HG02943 (cell line): Measurements from ENCODE around the gene PNMT.
"Not testable (repeated sequence)": the region's sequence is repeated elsewhere in the genome, so short reads cannot be mapped to it uniquely, and the experiment has no call there.

Experiments used
- ATAC-seq: cut with Tn5 transposase; IDR thresholded peaks from one replicate; pipeline ENCODE4 v1.9.1; 2021; ENCODE audit warnings: mild to moderate bottlenecking, low read depth, moderate library complexity; ENCODE audit not compliant: unreplicated experiment

PNMT gene

DNA sequence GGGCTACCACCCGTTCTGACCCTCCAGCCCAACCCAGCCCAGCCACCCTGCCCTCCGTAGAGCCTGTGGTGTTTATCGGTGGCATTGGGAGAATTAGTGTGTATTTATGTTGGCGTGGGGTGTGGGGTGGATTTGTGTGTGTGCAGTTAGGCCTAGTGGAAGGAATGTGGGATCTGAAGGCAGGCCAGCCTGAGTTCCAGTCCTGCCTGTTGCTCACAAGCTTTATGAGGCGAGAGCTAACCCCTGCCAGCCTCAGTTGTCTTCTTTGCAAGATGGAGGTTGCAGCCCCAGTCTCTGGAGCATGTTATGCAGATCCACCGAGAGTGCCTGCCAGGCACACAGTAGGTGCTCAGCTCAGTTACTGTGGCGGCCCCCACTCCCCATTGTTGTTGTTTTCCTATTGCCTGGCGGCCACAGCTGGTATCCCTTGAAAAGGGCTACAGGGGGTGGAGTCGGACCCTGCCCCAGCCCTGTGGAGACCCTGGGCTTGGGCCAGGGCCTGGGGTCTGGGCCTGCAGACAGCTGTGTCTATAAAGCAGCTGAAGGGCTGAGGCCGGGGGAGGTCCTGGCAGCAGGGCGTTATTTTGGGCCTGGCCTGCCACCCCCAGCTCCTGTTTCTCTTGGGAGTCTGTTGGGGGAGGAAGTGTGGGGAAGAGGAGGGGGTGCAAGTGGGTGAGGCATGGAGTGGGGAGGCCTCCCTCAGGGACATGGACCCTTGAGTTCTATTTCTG lies 36.7 kb downstream of the PNMT start:
- no peak for ATAC-seq

DNA sequence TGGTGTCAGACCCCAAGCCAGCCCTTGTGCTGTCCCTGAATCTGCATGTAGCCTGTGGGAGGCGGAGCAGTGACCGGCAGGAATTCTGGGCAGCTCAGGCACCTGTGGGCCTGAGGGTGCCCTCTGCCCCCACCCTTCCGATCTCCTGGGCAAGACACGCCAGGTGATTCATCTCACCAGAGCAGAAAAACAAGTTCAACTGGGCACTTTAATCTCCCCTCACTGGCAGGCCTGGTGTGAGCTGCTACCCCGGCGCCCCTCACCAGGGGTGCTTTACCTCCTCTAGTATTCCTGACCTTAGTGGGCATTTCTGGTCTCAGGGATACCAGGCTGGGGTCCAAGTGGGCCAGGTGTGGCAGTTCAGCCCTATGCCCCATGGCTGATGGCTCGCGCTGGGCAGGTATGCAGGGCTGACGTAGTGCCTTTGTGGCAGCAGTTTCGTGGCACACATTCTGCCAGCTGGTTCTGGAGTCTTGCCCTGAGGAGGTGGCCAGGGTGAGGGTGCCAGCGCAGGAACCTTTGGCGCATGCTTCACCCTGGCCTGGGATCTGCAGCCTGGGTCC lies 37.6 kb downstream of the PNMT start:
- ATAC-seq = no peak

DNA sequence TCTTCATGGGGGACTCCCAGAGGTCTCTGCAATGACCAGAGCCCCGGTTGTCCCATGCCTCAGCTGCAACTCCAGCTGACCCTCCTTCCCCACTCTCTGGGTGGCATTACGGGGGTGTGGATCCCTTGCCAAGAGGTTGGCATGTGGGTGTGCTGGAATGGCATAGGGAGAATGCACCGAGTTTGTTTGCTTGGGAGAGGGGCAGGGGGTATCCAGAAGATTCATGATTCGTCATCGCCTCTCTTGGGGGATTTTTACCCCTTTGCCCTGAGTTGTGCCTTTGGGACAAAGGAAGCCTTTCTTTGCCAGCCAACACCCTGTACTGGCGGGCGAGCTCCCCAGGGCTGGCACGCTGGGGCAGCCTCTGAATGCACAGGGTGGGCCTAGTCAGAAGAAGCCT lies 38.1 kb downstream of the PNMT start:
- no peak for ATAC-seq

DNA sequence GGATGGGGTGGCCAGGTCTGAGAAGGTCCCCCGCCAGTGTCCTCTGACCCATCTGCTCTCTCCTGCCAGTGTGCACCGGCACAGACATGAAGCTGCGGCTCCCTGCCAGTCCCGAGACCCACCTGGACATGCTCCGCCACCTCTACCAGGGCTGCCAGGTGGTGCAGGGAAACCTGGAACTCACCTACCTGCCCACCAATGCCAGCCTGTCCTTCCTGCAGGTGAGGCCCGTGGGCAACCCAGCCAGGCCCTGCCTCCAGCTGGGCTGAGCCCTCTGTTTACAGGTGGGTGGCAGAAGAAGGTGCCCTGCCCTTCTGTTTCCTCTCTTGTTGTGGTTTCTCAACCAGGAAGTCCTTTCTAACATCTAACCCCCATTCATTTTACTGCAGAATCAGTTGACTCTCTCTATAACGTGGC lies 38.7 kb downstream of the PNMT start:
- ATAC-seq = no peak

DNA sequence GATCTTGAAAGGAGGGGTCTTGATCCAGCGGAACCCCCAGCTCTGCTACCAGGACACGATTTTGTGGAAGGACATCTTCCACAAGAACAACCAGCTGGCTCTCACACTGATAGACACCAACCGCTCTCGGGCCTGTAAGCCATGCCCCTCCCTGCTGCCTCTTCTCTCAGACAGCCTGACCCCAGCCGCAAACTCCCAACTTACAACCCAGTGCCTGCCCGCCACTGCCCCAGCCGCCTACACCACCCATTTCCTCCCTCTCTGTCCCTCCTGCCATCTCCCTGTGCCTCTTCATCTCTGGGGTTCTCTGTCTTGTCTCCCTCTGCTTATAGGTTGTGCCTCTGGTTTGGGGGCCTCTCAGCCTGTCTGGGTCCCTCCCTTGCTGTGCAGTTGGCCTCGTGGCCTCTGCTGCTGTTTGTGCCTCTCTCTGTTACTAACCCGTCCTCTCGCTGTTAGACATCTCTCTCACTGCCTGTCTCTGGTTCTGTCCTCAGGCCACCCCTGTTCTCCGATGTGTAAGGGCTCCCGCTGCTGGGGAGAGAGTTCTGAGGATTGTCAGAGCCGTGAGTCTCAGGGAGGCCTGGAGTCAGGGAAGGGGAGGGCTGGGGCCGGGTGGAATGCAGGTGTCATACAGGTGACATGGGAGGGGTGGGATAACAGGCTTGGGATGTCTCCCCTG lies 41.2 kb downstream of the PNMT start:
- no peak for ATAC-seq

DNA sequence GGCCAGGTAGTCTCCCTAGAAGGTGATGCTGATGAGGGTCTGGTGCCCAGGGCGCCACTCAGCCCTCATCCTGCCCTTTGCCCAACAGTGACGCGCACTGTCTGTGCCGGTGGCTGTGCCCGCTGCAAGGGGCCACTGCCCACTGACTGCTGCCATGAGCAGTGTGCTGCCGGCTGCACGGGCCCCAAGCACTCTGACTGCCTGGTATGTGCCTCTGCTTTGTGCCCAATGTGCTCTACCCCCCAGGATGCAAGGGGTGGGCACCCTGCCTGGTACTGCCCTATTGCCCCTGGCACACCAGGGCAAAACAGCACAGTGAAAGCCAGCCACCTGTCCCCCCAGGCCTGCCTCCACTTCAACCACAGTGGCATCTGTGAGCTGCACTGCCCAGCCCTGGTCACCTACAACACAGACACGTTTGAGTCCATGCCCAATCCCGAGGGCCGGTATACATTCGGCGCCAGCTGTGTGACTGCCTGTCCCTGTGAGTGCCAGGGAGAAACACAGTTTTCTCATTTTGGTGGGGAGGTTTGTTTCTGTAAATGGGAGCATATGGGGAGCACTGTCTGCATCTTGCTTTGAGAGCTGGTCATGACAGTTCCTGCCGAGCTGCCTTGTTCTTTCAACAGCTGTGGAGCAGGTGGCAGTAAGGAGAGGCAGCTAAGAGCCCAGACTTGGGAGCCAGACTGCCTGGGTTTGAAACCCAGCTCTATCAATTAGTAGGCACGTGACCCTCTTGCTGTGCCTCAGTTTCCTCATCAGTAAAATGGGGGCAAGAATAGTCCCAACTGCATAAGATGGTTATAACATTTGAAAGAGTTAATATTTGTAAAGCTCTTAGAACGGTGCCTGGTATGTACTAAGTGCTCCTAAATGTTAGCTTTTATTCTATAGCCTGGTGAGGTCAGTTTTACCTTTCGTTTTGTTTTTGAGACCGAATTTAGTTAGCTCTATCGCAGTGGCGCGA lies 42.0 kb downstream of the PNMT start:
- no peak for ATAC-seq

DNA sequence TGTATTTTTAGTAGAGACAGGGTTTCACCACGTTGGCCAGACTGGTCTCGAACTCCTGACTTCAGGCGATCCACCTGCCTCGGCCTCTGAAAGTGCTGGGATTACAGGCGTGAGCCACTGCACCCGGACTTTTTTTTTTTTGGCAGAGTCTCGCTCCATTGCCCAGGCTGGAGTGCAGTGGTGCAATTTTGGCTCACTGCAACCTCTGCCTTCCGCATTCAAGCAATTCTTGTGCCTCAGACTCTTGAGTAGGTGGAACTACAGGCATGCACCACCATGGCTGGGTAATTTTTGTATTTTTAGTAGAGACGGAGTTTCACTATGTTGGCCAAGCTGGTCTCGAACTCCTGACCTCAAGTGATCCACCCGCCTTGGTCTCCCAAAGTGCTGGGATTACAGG lies 42.8 kb downstream of the PNMT start:
- not testable (repeated sequence) for ATAC-seq

DNA sequence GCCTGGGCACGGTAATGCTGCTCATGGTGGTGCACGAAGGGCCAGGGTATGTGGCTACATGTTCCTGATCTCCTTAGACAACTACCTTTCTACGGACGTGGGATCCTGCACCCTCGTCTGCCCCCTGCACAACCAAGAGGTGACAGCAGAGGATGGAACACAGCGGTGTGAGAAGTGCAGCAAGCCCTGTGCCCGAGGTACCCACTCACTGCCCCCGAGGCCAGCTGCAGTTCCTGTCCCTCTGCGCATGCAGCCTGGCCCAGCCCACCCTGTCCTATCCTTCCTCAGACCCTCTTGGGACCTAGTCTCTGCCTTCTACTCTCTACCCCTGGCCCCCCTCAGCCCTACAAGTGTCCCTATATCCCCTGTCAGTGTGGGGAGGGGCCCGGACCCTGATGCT lies 43.6 kb downstream of the PNMT start:
- ATAC-seq = no peak

DNA sequence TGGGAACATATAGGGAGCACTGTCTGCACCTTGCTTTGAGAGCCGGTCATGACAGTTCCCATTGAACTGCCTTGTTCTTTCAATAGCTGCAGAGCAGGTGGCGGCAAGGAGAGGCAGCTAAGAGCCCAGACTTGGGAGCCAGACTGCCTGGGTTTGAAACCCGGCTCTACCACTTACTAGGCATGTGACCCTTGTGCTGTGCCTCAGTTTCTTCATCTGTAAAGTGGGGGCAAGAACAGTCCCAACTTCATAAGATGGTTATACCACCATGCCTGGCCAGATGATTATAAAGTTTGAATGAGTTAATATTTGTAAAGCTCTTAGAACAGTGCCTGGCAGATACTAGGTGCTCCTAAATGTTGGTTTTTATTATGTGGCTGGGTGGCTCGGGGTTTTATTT lies 46.0 kb downstream of the PNMT start:
- no peak for ATAC-seq

DNA sequence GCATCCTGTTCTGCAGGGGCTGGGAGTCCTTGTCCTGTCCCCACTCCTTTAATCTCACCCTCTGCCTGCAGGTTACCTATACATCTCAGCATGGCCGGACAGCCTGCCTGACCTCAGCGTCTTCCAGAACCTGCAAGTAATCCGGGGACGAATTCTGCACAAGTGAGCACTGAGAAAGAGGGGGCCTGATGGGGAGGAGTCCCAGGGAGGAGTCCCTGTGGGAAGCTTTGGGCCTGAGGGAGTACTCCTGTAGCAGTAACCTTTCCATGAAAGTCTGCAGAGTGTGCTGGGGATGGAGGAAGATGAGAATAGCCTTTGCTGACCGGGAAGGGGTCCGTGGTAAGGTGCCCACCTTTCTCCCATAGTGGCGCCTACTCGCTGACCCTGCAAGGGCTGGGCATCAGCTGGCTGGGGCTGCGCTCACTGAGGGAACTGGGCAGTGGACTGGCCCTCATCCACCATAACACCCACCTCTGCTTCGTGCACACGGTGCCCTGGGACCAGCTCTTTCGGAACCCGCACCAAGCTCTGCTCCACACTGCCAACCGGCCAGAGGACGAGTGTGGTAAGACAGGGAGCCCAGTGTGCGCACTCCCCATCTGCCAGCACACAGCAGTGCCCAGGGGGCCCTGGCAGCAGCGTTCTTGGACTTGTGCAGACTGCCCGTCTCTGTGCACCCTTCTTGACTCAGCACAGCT lies 47.3 kb downstream of the PNMT start:
- no peak for ATAC-seq

DNA sequence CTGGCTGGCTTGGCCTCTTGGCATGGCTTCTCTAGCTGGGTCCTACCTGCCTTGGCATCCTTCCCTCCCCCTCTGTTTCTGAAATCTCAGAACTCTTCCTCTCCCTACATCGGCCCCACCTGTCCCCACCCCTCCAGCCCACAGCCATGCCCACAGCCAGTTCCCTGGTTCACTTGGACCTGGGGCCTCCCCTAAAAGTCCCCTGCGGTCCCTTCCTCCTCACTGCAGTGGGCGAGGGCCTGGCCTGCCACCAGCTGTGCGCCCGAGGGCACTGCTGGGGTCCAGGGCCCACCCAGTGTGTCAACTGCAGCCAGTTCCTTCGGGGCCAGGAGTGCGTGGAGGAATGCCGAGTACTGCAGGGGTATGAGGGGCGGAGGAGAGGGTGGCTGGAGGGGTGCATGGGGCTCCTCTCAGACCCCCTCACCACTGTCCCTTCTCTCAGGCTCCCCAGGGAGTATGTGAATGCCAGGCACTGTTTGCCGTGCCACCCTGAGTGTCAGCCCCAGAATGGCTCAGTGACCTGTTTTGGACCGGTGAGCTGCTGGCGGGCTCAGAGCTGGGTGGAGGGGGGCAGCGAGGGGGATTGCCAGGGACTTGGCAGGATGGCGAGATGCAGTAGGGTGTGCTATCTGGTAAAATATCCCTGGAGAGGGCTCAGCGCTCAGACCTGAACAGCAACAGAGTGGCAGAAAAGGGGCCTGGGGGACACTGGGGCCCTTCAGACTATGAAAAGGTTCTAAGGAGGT lies 48.0 kb downstream of the PNMT start:
- no peak for ATAC-seq

DNA sequence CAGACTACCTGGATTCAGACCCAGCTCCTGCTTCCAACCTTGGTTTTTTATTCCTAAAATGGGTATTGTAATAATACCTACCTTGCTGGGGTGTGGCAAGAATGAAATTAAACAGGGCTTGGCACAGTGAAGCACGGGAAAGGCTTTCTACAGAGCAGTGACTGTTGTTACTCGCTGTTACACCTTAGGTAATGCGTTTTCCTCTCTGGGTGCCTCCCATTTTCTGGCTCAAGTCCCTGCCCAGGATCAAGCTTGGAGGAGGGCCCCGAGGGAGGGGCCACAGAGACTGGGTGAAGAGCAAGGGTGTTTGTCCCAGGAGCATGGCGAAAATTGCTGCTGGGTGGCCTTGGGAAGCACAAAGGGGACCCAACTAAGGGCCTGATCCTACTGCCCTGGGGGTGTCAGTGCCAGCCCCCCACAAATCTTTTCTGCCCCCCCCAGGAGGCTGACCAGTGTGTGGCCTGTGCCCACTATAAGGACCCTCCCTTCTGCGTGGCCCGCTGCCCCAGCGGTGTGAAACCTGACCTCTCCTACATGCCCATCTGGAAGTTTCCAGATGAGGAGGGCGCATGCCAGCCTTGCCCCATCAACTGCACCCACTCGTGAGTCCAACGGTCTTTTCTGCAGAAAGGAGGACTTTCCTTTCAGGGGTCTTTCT lies 48.8 kb downstream of the PNMT start:
- ATAC-seq = no peak

DNA sequence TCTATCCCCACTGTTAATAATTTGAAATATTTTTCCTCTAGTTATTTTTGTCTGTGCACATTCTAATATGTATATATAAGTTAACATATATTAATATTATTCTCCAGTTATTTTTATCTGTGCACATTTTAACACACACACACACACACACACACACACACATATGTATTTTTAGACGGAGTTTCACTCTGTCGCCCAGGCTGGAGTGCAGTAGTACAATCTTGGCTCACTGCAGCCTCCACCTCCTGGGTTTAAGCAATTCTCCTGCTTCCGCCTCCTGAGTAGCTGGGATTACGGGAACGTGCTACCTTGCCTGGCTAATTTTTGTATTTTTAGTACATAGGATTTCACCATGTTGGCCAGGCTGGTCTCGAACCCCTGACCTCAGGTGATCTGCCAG lies 49.4 kb downstream of the PNMT start:
- no peak for ATAC-seq

DNA sequence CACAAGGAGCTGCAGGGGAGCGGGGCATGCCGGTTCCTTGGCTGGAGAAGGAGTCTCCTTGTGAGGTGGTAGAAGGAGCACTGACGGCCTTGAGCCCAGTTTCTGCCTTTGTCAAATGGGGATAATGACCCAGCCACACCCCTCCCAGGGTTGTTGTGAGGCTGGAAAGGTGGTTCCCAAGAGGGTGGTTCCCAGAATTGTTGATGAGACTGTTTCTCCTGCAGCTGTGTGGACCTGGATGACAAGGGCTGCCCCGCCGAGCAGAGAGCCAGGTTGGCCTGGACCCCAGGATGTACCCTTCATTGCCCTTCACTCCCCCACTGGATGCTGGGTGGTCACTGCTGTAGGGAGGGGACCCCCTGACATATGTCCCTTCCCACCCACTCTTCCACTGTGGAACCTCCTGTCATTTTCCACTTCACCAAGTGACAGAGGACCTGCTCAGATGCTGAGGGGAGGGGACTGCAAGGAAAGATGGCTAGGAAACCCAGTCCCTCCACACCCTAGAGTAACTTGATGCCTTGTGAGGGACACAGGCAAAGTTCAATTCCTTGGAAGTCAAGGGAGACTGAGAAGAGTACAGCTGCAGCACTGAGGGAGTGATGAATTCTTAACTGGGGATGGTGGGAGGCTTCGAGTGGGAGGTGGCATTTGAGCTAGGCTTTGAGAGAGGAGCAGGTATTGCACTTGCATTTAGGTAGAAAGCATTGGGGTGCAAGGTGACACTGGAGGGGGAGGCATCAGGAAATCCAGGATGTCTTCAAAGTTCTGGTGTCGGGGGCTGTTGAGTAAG lies 51.5 kb downstream of the PNMT start:
- ATAC-seq = no peak
